DND-41 (cell line): ENCODE data around the gene OTOR.

ENCODE experiments used
- CTCF ChIP-seq: IDR thresholded peaks from 2 replicates; pipeline ENCODE4 v1.5.1; 2012; ENCODE audit warnings: borderline replicate concordance, low read length, moderate library complexity, mild to moderate bottlenecking; ENCODE audit not compliant: poor library complexity, severe bottlenecking; ENCODE audit errors: extremely low read depth
- EZH2 ChIP-seq: IDR thresholded peaks from 3 replicates; pipeline ENCODE4 v1.6.1; 2012; ENCODE audit warnings: borderline replicate concordance, low read depth, mild to moderate bottlenecking, moderate library complexity, low read length, inconsistent platforms; ENCODE audit not compliant: severe bottlenecking

- TF ChIP-seq CTCF (no peak), EZH2 (no peak)
Observed at GRCh38 chr20:16712511-16712947, 35.6 kb upstream of the OTOR start.
